CD4-positive, CD25-positive, alpha-beta regulatory T cell (primary cell): ENCODE results near the gene SPRED3. TPM values are rescaled to one million over a fixed set of nuclear protein-coding genes. Genes with fewer than 3 reads are reported as not detected.

ENCODE experiments used
- ATAC-seq, 2 donors: fragments of 150-1000 bp; cut with Tn5 transposase; one replicate each; pipeline ENCODE4 v1.10.0; 2021; ENCODE audit warnings: low read depth in 2 of 2, moderate number of reproducible peaks in 2 of 2, moderate library complexity in 1 of 2
- DNase-seq, 3 donors: peaks; one replicate each; pipeline versions ENCODE4 v3.0.0 to v3.0.0-alpha.2; 2012 to 2022; ENCODE audit warnings: mixed read lengths in 1 of 3
- H3K27ac ChIP-seq: one replicate; pipeline ENCODE4 v1.7.0; 2013; ENCODE audit warnings: mild to moderate bottlenecking, low read length; ENCODE audit not compliant: insufficient read depth, poor library complexity, severe bottlenecking
- H3K27me3 ChIP-seq: one replicate; pipeline ENCODE4 v1.7.0; 2013; ENCODE audit warnings: low read length; ENCODE audit not compliant: control insufficient read depth, insufficient read depth
- H3K36me3 ChIP-seq: one replicate; pipeline ENCODE4 v1.7.0; 2013; ENCODE audit warnings: mild to moderate bottlenecking, low read length, moderate library complexity; ENCODE audit not compliant: control insufficient read depth, insufficient read depth
- H3K4me1 ChIP-seq: 2 replicates; pipeline ENCODE4 v1.7.0; 2013; ENCODE audit warnings: mild to moderate bottlenecking, low read length; ENCODE audit not compliant: insufficient read depth, control insufficient read depth, poor library complexity, severe bottlenecking
- H3K4me3 ChIP-seq: one replicate; pipeline ENCODE4 v1.7.0; 2013; ENCODE audit warnings: low read depth, mild to moderate bottlenecking, low read length, moderate library complexity
- H3K9me3 ChIP-seq, 2 experiments: 1 replicate in 1 of 2; 2 replicates in 1 of 2; pipeline ENCODE4 v1.7.0; 2013; ENCODE audit warnings: low read length in 2 of 2, mild to moderate bottlenecking in 1 of 2, moderate library complexity in 1 of 2; ENCODE audit not compliant: control insufficient read depth in 2 of 2
- H3K27ac Mint-ChIP-seq, 3 donors: one replicate each; pipeline ENCODE4 v1.8.0; 2020 to 2022; ENCODE audit warnings: mild to moderate bottlenecking in 3 of 3, mixed read lengths in 3 of 3, moderate library complexity in 2 of 3
- H3K27me3 Mint-ChIP-seq: one replicate; pipeline ENCODE4 v1.8.0; 2022; ENCODE audit warnings: mild to moderate bottlenecking, mixed read lengths
- H3K36me3 Mint-ChIP-seq: one replicate; pipeline ENCODE4 v1.8.0; 2020; ENCODE audit warnings: mixed read lengths
- H3K4me1 Mint-ChIP-seq, 4 donors: one replicate each; pipeline ENCODE4 v1.8.0; 2020 to 2022; ENCODE audit warnings: mixed read lengths in 4 of 4, mild to moderate bottlenecking in 1 of 4
- H3K4me3 Mint-ChIP-seq, 4 donors: one replicate each; pipeline ENCODE4 v1.8.0; 2020 to 2022; ENCODE audit warnings: mild to moderate bottlenecking in 4 of 4, mixed read lengths in 4 of 4, moderate library complexity in 3 of 4
- H3K9me3 Mint-ChIP-seq, 7 donors: one replicate each; pipeline ENCODE4 v1.8.0; 2020 to 2022; ENCODE audit warnings: mixed read lengths in 7 of 7, mild to moderate bottlenecking in 3 of 7, moderate library complexity in 2 of 7
- polyA plus RNA-seq, 4 donors: library from polyadenylated mRNA; unstranded; fragments of 300-500 nt; fragmentation: Illumina TruSeq; gene quantifications; one replicate each; pipeline ENCODE4 v1.2.3, GENCODE V29; 2021
- total RNA-seq: library from RNA; stranded (reverse); gene quantifications from one replicate; pipeline ENCODE4 v1.2.3, GENCODE V29; 2022

Gene SPRED3
- total and polyA plus RNA-seq, 5 donors from 2014 or later: 0.06 to 1.3 (median 0.10) TPM; not detected in 1

GRCh38 chr19:38434549-38435051 is 46.1 kb downstream of the SPRED3 start:
- Mint-ChIP-seq H3K4me3 (peak overlapping the region; percentile 49 to 79 (median 75)), H3K27me3 (no peaks in the 10 kb centered on the region), H3K4me1 (peaks cover 4 to 23% (median 9%) of the 10 kb centered on the region in 4 donors), H3K9me3 (no peaks in the 10 kb centered on the region), H3K27ac (no peak overlapping the region), H3K36me3 (no peaks in the 10 kb centered on the region)
- no peaks in the 10 kb centered on the region for H3K9me3 ChIP-seq
- no peak for ATAC-seq
- no peak for DNase-seq
- peaks cover 8% of the 10 kb centered on the region for H3K4me1 ChIP-seq
- H3K4me3 ChIP-seq: no peak overlapping the region
- H3K27ac ChIP-seq: no peak overlapping the region
- no peaks in the 10 kb centered on the region for H3K27me3 ChIP-seq
- H3K36me3 ChIP-seq: no peaks in the 10 kb centered on the region

DNA sequence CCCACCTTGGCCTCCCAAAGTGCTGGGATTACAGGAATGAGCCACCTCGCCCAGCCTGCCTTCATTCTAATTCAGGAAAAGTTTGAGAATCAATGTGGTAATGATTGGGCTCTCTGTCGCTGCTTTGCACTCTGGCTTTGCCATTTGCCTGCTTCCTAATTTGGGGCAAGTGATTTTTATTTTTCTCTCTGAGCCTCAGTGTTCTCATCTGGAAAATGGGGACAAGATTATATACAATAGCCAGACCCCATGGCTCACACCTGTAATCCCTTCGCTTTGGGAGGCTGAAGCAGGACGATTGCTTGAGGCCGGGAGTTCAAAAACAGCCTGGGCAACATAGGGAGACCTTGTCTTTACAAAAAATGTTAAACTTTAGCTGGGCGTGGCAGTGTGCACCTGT is 48.8 kb downstream of the SPRED3 start:
- ATAC-seq (no peak), DNase-seq (no peak)
- no peaks in the 10 kb centered on the region for H3K36me3 ChIP-seq
- H3K27ac ChIP-seq: no peak overlapping the region
- Mint-ChIP-seq H3K27ac (no peak overlapping the region), H3K36me3 (no peaks in the 10 kb centered on the region), H3K4me1 (peaks cover 4 to 22% (median 7%) of the 10 kb centered on the region in 4 donors), H3K9me3 (no peaks in the 10 kb centered on the region), H3K27me3 (no peaks in the 10 kb centered on the region), H3K4me3 (no peak overlapping the region)
- H3K9me3 ChIP-seq: no peaks in the 10 kb centered on the region
- H3K4me1 ChIP-seq: peaks cover 6% of the 10 kb centered on the region
- H3K27me3 ChIP-seq: no peaks in the 10 kb centered on the region
- no peak overlapping the region for H3K4me3 ChIP-seq

- H3K27me3 ChIP-seq: no peaks in the 10 kb centered on the region
- DNase-seq (no peak), ATAC-seq (no peak)
- no peak overlapping the region for H3K4me3 ChIP-seq
- no peak overlapping the region for H3K4me3 Mint-ChIP-seq
- H3K27ac Mint-ChIP-seq: no peak overlapping the region
- H3K36me3 ChIP-seq: no peaks in the 10 kb centered on the region
- peaks cover 6% of the 10 kb centered on the region for H3K4me1 ChIP-seq
- H3K36me3 Mint-ChIP-seq: no peaks in the 10 kb centered on the region
- no peak overlapping the region for H3K27ac ChIP-seq
- peaks cover 4 to 20% (median 7%) of the 10 kb centered on the region in 4 donors for H3K4me1 Mint-ChIP-seq
- no peaks in the 10 kb centered on the region for H3K27me3 Mint-ChIP-seq
- no peaks in the 10 kb centered on the region for H3K9me3 Mint-ChIP-seq
- no peaks in the 10 kb centered on the region for H3K9me3 ChIP-seq
Observed at GRCh38 chr19:38437917-38438316, 49.4 kb downstream of the SPRED3 start.

- H3K27me3 Mint-ChIP-seq: no peaks in the 10 kb centered on the region
- H3K4me1 Mint-ChIP-seq: peaks cover 0 to 3% (median 1%) of the 10 kb centered on the region in 4 donors
- H3K9me3 Mint-ChIP-seq: peaks cover 0 to 1% (median 0%) of the 10 kb centered on the region in 7 donors
- H3K9me3 ChIP-seq: no peaks in the 10 kb centered on the region
- no peaks in the 10 kb centered on the region for H3K36me3 Mint-ChIP-seq
- ATAC-seq (no peak), DNase-seq (no peak)
- no peaks in the 10 kb centered on the region for H3K36me3 ChIP-seq
- no peak overlapping the region for H3K4me3 Mint-ChIP-seq
- H3K27me3 ChIP-seq: no peaks in the 10 kb centered on the region
- no peak overlapping the region for H3K4me3 ChIP-seq
- no peak overlapping the region for H3K27ac ChIP-seq
- no peak overlapping the region for H3K27ac Mint-ChIP-seq
- no peaks in the 10 kb centered on the region for H3K4me1 ChIP-seq
Observed at GRCh38 chr19:38440592-38440991, 52.1 kb downstream of the SPRED3 start.

DNA sequence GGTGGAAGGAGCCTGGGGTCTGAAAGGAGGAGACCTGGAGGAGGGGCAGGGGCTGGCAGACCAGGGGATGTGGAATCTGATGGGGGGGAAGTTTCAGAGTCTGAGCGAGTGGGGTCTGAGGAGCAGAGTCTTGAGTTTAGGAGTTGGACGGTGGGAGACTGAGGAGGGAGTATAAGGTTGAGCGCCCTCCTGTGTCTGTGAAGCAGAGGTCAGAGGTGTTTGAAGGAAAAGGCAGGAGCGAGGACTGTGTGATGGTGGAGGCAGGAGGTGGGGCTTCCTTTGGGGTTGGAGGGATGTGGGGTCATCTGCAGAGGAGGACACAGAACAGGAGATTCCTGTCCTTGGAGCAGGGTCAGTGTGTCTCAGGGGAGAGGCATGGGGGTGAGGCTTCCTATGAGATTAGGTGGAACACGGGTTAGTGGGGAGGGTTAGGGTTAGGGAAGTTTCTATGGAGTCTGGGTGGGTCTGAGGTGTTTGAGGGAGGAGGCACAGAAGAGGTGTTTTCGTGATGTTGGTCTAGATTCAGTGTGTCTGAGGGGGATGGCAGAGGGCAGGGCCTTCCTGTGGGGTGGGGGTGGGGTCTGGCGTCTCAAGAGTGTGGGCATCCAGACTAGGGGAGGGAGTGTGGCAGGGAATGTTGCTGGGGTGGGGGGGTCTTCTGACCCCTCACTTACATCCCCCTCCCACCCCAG is 53.3 kb downstream of the SPRED3 start:
- DNase-seq: peak in 1 of 3 donors; percentile 59
- no peaks in the 10 kb centered on the region for H3K36me3 Mint-ChIP-seq

GRCh38 chr19:38442736-38443135 is 54.2 kb downstream of the SPRED3 start:
- Mint-ChIP-seq H3K9me3 (peaks cover 0 to 2% (median 0%) of the 10 kb centered on the region in 7 donors), H3K27ac (no peak overlapping the region), H3K4me3 (no peak overlapping the region), H3K36me3 (no peaks in the 10 kb centered on the region), H3K4me1 (peaks cover 0 to 3% (median 1%) of the 10 kb centered on the region in 4 donors), H3K27me3 (no peaks in the 10 kb centered on the region)
- ATAC-seq: no peak
- Histone ChIP-seq H3K27me3 (no peaks in the 10 kb centered on the region), H3K4me3 (no peak overlapping the region), H3K36me3 (no peaks in the 10 kb centered on the region), H3K27ac (no peak overlapping the region), H3K9me3 (no peaks in the 10 kb centered on the region), H3K4me1 (no peaks in the 10 kb centered on the region)
- no peak for DNase-seq

More for the DNA sequence above, 53.3 kb downstream of the SPRED3 start:
- H3K27ac Mint-ChIP-seq: peak overlapping the region in 1 of 3 donors; percentile 65
- H3K4me3 Mint-ChIP-seq: no peak overlapping the region
- no peaks in the 10 kb centered on the region for H3K4me1 ChIP-seq
- H3K27ac ChIP-seq: no peak overlapping the region
- ATAC-seq: peak in 1 of 2 donors; percentile 39
- H3K27me3 ChIP-seq: no peaks in the 10 kb centered on the region
- no peaks in the 10 kb centered on the region for H3K36me3 ChIP-seq
- no peaks in the 10 kb centered on the region for H3K27me3 Mint-ChIP-seq
- peaks cover 0 to 3% (median 1%) of the 10 kb centered on the region in 4 donors for H3K4me1 Mint-ChIP-seq
- peaks cover 0 to 2% (median 0%) of the 10 kb centered on the region in 7 donors for H3K9me3 Mint-ChIP-seq
- H3K9me3 ChIP-seq: no peaks in the 10 kb centered on the region
- no peak overlapping the region for H3K4me3 ChIP-seq

- Mint-ChIP-seq H3K4me3 (no peak overlapping the region), H3K9me3 (peaks cover 0 to 2% (median 0%) of the 10 kb centered on the region in 7 donors), H3K4me1 (peaks cover 0 to 3% (median 1%) of the 10 kb centered on the region in 4 donors), H3K27me3 (no peaks in the 10 kb centered on the region), H3K27ac (no peak overlapping the region), H3K36me3 (no peaks in the 10 kb centered on the region)
- DNase-seq (no peak), ATAC-seq (no peak)
- no peaks in the 10 kb centered on the region for H3K9me3 ChIP-seq
- H3K4me1 ChIP-seq: no peaks in the 10 kb centered on the region
- no peak overlapping the region for H3K4me3 ChIP-seq
- no peak overlapping the region for H3K27ac ChIP-seq
- H3K36me3 ChIP-seq: no peaks in the 10 kb centered on the region
- H3K27me3 ChIP-seq: no peaks in the 10 kb centered on the region
Observed at GRCh38 chr19:38443458-38443999, 55.0 kb downstream of the SPRED3 start.
